LNCaP clone FGC (cell line): ENCODE measurements around the gene CDK1.

Source experiments
- DNase-seq: peaks from one replicate; pipeline ENCODE4 v3.0.0-alpha.2; 2011; ENCODE audit warnings: low read depth
- H3K4me3 ChIP-seq: 2 replicates; pipeline ENCODE4 v1.5.1; 2011; ENCODE audit warnings: mild to moderate bottlenecking, low read depth, low read length, control low read depth
- CTCF ChIP-seq: IDR thresholded peaks from 2 replicates; pipeline ENCODE4 v1.5.1; 2012; ENCODE audit warnings: mild to moderate bottlenecking; ENCODE audit not compliant: control insufficient read depth, insufficient read depth; ENCODE audit errors: extremely low read depth

CDK1 gene

DNA sequence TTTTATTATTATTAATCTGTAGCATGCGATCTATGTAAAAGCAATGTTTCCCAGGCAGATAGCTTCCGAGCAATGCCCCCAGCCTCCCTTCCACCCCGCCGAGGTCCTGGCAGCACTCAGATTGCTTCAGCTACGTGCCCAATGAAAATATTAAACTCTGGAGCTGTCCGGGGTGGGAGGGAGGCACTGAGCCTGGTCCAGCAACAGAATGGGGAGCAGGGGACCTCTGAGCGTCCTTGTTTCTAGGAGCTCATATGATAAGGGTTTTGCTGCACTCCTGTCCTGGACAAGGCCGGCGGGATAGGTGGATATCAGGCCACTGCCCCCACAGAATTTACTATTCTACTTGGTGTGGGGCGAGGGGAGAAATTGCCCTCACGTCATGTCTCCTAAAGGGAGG lies 44.5 kb upstream of the CDK1 start:
- no peak for TF ChIP-seq CTCF
- H3K4me3 ChIP-seq, result peak overlapping the region; percentile 60
- no peak for DNase-seq

GRCh38 chr10:60734226-60734625 lies 44.1 kb upstream of the CDK1 start:
- H3K4me3 ChIP-seq, result peak overlapping the region; percentile 60
- TF ChIP-seq CTCF, result no peak
- no peak for DNase-seq

DNA sequence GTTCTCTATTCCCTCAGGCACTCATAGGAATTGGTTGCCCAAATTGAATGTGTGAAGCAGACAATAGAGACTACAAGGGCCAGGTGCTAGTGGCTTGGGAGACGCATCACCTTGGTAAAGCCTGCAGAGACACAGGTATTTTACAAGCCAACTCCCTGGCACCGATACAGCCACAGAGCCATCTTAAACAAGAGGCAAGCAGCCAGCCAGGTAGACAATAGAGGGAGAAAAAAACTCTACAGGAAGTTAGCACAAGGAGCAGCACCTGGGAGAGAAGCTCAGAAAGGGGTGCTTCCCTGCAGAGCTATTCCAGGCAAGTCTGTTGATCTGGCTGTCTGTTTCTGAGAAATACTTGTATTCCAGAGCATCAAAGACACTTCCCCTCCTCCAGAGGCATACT lies 43.0 kb upstream of the CDK1 start:
- TF ChIP-seq CTCF, result no peak
- peak; percentile 99 for DNase-seq
- no peak overlapping the region for H3K4me3 ChIP-seq

DNA sequence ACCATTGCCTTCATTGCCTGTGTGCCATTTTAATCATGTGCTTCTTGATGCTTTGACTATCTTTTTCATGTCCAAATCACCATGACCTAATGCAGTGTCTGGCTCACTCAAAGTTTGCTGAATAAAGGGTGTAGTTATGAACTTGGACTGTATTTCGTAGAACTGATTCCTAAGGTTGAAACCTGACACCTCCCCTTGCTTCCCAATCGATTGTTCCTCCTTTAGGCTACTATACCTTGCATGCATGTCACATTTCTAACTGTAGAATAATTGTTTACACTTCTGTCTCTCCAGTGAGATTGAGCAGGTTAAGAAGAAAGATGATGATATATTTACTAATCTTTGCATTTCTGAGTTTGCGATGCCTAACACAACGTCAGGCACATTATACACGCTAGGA lies 41.0 kb upstream of the CDK1 start:
- H3K4me3 ChIP-seq, result no peak overlapping the region
- no peak for TF ChIP-seq CTCF
- DNase-seq, result no peak

- H3K4me3 ChIP-seq, result no peak overlapping the region
- no peak for TF ChIP-seq CTCF
- DNase-seq, result no peak
Measured at GRCh38 chr10:60739558-60739957, 38.7 kb upstream of the CDK1 start.

DNA sequence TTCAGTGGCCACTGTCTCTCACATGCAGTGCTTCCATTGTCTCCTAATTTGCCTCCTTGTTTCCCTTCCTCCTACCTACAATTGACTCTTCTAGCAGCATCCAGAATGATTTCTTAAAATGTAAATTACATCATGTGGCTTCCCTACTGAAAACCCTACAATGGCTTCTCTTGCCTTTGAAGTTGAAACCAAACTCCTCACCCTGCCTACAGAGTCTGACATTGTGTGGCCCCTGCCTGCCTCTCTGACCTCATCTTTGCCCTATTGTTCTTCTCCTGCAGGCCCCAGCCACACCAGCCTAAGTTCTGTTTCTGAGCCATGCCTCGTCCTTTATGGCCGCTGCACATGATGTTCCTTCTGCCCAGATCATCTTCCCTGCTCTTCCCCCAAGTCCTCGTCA lies 35.8 kb upstream of the CDK1 start:
- DNase-seq, result no peak
- no peak overlapping the region for H3K4me3 ChIP-seq
- no peak for TF ChIP-seq CTCF

DNA sequence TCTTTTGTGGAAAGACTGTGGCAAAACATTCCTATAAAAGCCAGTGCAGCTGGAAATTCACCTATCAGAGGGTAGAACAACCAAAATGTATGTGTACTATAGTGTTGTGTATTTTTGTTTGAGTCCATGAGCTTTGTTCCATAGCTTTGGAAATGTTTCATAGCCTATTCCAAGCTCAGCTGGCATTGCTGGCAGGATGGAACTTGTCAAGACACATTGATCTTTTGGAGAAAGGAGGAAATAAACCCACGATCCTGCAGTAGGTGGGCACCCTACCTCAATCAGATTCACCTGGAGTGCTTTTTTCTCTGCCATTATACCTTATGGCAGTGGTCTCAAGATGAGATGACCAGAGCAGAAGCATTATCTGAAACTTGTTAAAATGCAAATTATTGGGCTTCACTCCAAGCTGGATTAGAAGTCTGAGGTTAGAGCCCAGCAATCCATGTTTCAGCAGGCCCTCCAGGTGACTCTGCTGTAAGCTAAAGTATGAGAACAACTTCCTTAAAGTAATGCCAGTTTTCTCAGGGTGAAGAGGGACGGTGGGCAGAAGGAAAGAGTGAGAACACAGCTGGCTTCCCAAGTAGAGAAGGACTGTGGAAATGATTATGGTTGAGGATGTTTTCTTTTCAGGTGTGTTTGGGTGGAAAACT lies 30.3 kb upstream of the CDK1 start:
- no peak for DNase-seq
- no peak overlapping the region for H3K4me3 ChIP-seq
- TF ChIP-seq CTCF, result no peak
